SK-N-SH (cell line): ENCODE measurements around the gene FMN1. TPM values are rescaled to one million over a fixed set of nuclear protein-coding genes. Genes with fewer than 3 reads are reported as not detected.

Experiments
- CTCF ChIA-PET: fragments of 300-600, 350-600 bp; formaldehyde crosslinking; extraction: SDS; loops from one replicate; lab custom pipeline; 2021; lab: Yijun Ruan, JAX
- POLR2A ChIA-PET: fragments of 350-600 bp; sonication (Branson Sonifier 250); formaldehyde crosslinking; extraction: SDS; loops from one replicate; lab custom pipeline; 2020; ENCODE audit warnings: antibody characterized with exemption, inconsistent platforms; lab: Yijun Ruan, JAX
- DNase-seq: peaks from one replicate; pipeline ENCODE4 v3.0.0; 2012
- H2AFZ ChIP-seq: fragments of 200-600 bp; sonication (generic); 2 replicates; pipeline ENCODE4 v1.8.1; 2016; ENCODE audit warnings: antibody characterized with exemption, mild to moderate bottlenecking, low read depth
- H3F3A ChIP-seq: fragments of 200-600 bp; sonication (generic); replicated peaks from 2 replicates; pipeline ENCODE3; 2016; ENCODE audit warnings: antibody characterized with exemption, mild to moderate bottlenecking; ENCODE audit not compliant: insufficient read depth
- H3K27ac ChIP-seq, 2 experiments: fragments of 200-500 bp in 1 of 2; fragments of 200-600 bp in 1 of 2; sonication (Bioruptor generic) in 1 of 2; sonication (generic), shearing (Covaris generic) in 1 of 2; 2 replicates each; pipeline versions ENCODE4 v1.5.1 to v1.6.1; 2014 to 2016; ENCODE audit warnings: low read depth in 2 of 2, inconsistent platforms in 1 of 2, low read length in 1 of 2, mild to moderate bottlenecking in 1 of 2, mixed read lengths in 1 of 2
- H3K27me3 ChIP-seq: fragments of 200-600 bp; sonication (generic), shearing (Covaris generic); 2 replicates; pipeline ENCODE4 v1.6.1; 2016; ENCODE audit warnings: mixed run types; ENCODE audit not compliant: insufficient read depth
- H3K36me3 ChIP-seq, 2 experiments: fragments of 200-500 bp in 1 of 2; fragments of 200-600 bp in 1 of 2; sonication (Bioruptor generic) in 1 of 2; sonication (generic) in 1 of 2; replicated peaks in 1 of 2; 2 replicates each; pipeline versions ENCODE3 to v1.5.1; 2014 to 2016; ENCODE audit warnings: low read length in 1 of 2, mild to moderate bottlenecking in 1 of 2; ENCODE audit not compliant: insufficient read depth in 2 of 2, control insufficient read depth in 1 of 2
- H3K4me1 ChIP-seq, 2 experiments: fragments of 200-500 bp in 1 of 2; fragments of 200-600 bp in 1 of 2; sonication (Bioruptor generic) in 1 of 2; sonication (generic), shearing (Covaris generic) in 1 of 2; 2 replicates each; pipeline versions ENCODE4 v1.5.1 to v1.6.1; 2014 to 2016; ENCODE audit warnings: low read depth in 1 of 2, low read length in 1 of 2, mixed run types in 1 of 2; ENCODE audit not compliant: insufficient read depth in 2 of 2, control insufficient read depth in 1 of 2
- H3K4me2 ChIP-seq: fragments of 200-600 bp; sonication (generic), shearing (Covaris generic); 2 replicates; pipeline ENCODE4 v1.6.1; 2017; ENCODE audit warnings: mixed run types
- H3K4me3 ChIP-seq, 2 experiments: fragments of 200-500 bp in 1 of 2; fragments of 200-600 bp in 1 of 2; sonication (Bioruptor generic) in 1 of 2; sonication (generic), shearing (Covaris generic) in 1 of 2; 2 replicates each; pipeline versions ENCODE4 v1.5.1 to v1.8.1; 2014 to 2016; ENCODE audit warnings: low read depth in 2 of 2, inconsistent platforms in 1 of 2, low read length in 1 of 2, mild to moderate bottlenecking in 1 of 2, mixed read lengths in 1 of 2, moderate library complexity in 1 of 2
- H3K79me2 ChIP-seq: fragments of 200-600 bp; sonication (generic); 2 replicates; pipeline ENCODE4 v1.8.1; 2017; ENCODE audit warnings: mild to moderate bottlenecking; ENCODE audit not compliant: insufficient read depth
- H3K9ac ChIP-seq: fragments of 200-600 bp; sonication (generic); 2 replicates; pipeline ENCODE4 v1.6.1; 2017; ENCODE audit warnings: mixed run types
- H3K9me2 ChIP-seq: fragments of 200-600 bp; sonication (generic); 2 replicates; pipeline ENCODE4 v1.6.1; 2017; ENCODE audit warnings: mixed run types
- H3K9me3 ChIP-seq: fragments of 200-600 bp; sonication (generic); 2 replicates; pipeline ENCODE4 v1.6.1; 2017; ENCODE audit warnings: mixed run types, mild to moderate bottlenecking, moderate library complexity
- H4K20me1 ChIP-seq: fragments of 200-600 bp; sonication (generic); 2 replicates; pipeline ENCODE4 v1.6.1; 2017; ENCODE audit warnings: mild to moderate bottlenecking, mixed run types; ENCODE audit not compliant: insufficient read depth
- EP300 ChIP-seq, 2 experiments: IDR thresholded peaks; 2 replicates each; pipeline versions ENCODE4 v1.4.0 to v1.6.1; 2012; ENCODE audit warnings: borderline replicate concordance in 1 of 2, low read depth in 1 of 2, low read length in 1 of 2
- EZH2phosphoT487 ChIP-seq: fragments of 200-600 bp; sonication (generic); IDR thresholded peaks from 2 replicates; pipeline ENCODE4 v1.6.1; 2017; ENCODE audit warnings: low read depth, mixed run types, mild to moderate bottlenecking, antibody characterized with exemption, moderate library complexity, borderline replicate concordance
- FOXJ3 ChIP-seq: sonication (generic); formaldehyde crosslinking; IDR thresholded peaks from 2 replicates; pipeline ENCODE4 v1.5.1; 2020; ENCODE audit warnings: mild to moderate bottlenecking, missing genetic modification reagents
- JUND ChIP-seq: IDR thresholded peaks from 2 replicates; pipeline ENCODE4 v1.4.0; 2012
- MXI1 ChIP-seq: IDR thresholded peaks from 2 replicates; pipeline ENCODE4 v1.6.1; 2012; ENCODE audit warnings: mild to moderate bottlenecking, low read depth, low read length, improper control_type of control experiment
- POLR2AphosphoS5 ChIP-seq: IDR thresholded peaks from 2 replicates; pipeline ENCODE4 v1.6.1; 2012; ENCODE audit warnings: low read depth, low read length
- RAD21 ChIP-seq: IDR thresholded peaks from 2 replicates; pipeline ENCODE4 v1.6.1; 2012; ENCODE audit warnings: mild to moderate bottlenecking, low read length
- RCOR1 ChIP-seq: fragments of 150-350 bp; IDR thresholded peaks from 2 replicates; pipeline ENCODE4 v1.6.1; 2017; ENCODE audit warnings: antibody characterized with exemption, low read length
- YY1 ChIP-seq: IDR thresholded peaks from 2 replicates; pipeline ENCODE4 v1.4.0; 2012; ENCODE audit warnings: low read depth, mild to moderate bottlenecking
- WGBS: methylation state at CpG from one replicate; pipeline ENCODE4 v1.1.6; 2017; ENCODE audit warnings: low lambda C conversion rate; 5-methylcytosine and 5-hydroxymethylcytosine counted together
- polyA plus RNA-seq, 3 experiments: library from polyadenylated mRNA; depleted of rRNA; stranded (reverse); fragments of >200 nt; gene quantifications; 2 replicates each; pipeline ENCODE4 v1.2.3, GENCODE V29; 2012
- TF ChIP-seq, protein P1 (sequence below): IDR thresholded peaks from 2 replicates; pipeline ENCODE4; 2012
- TF ChIP-seq, protein P2 (sequence below): fragments of 200-600 bp; sonication (generic); IDR thresholded peaks from 2 replicates; pipeline ENCODE4 v1.6.1; 2017; ENCODE audit warnings: antibody characterized with exemption, mild to moderate bottlenecking, moderate library complexity
- TF ChIP-seq, protein P3 (sequence below): IDR thresholded peaks from 2 replicates; pipeline ENCODE4 v1.4.0; 2012; ENCODE audit warnings: low read depth, borderline replicate concordance

The FMN1 gene
- polyA plus RNA-seq, 1 of the 3 experiments (the other 2 are of a cell fraction): 9.1 TPM

DNA sequence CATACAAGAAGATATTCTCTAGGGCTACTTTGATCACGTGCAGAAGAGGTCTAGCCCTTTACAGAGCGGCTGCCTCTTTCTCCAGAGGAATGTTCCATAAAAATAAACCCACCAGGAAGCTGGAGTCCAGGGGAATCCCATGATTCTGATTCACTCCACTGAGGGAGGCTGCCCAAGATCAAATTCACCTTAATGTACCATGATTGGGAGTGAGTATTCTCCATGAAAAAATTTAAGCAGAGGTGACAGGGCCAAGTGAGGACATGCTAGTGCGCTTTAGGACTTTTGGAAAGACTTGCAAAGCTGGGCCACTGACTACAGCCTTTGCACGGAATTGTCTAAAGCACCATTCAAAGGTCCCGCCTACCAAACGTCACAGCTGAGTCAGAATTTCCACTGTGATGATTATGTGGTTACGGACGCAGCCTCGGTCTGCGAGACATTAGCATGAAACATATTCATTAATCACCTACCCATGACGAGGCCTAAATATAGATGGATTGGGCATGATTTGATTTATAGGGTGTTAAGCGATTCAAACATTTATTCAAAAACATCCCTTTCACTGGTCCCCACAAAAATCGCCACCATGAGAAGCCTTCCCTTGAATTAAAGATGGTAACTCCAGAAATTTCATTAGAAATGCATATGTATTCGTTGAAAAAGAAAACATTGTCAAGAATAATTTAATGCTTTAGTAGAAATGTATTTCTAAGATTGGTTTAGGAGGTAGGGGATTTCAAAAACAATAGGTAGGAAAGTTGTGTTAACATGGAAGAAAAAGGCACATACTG lies 324.1 kb downstream of the FMN1 start (continued):
- TF ChIP-seq FOXJ3 (no peak), RAD21 (no peak), POLR2AphosphoS5 (peak; percentile 54; the same call in 1 of the 2 replicates), JUND (peak; percentile 86), EP300 (IDR thresholded peaks at IDR 0.05; ENCODE audit: borderline replicate concordance in 1 of 2, low read depth in 1 of 2, low read length in 1 of 2) (peak in 1 of 2 experiments; percentile 52; a peak in 1 of 4 replicates)
- TF ChIP-seq, protein P1, sequence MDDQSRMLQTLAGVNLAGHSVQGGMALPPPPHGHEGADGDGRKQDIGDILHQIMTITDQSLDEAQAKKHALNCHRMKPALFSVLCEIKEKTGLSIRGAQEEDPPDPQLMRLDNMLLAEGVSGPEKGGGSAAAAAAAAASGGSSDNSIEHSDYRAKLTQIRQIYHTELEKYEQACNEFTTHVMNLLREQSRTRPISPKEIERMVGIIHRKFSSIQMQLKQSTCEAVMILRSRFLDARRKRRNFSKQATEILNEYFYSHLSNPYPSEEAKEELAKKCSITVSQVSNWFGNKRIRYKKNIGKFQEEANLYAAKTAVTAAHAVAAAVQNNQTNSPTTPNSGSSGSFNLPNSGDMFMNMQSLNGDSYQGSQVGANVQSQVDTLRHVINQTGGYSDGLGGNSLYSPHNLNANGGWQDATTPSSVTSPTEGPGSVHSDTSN: peak; percentile 89
- TF ChIP-seq, protein P2, sequence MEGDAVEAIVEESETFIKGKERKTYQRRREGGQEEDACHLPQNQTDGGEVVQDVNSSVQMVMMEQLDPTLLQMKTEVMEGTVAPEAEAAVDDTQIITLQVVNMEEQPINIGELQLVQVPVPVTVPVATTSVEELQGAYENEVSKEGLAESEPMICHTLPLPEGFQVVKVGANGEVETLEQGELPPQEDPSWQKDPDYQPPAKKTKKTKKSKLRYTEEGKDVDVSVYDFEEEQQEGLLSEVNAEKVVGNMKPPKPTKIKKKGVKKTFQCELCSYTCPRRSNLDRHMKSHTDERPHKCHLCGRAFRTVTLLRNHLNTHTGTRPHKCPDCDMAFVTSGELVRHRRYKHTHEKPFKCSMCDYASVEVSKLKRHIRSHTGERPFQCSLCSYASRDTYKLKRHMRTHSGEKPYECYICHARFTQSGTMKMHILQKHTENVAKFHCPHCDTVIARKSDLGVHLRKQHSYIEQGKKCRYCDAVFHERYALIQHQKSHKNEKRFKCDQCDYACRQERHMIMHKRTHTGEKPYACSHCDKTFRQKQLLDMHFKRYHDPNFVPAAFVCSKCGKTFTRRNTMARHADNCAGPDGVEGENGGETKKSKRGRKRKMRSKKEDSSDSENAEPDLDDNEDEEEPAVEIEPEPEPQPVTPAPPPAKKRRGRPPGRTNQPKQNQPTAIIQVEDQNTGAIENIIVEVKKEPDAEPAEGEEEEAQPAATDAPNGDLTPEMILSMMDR: no peak
- TF ChIP-seq, protein P3, sequence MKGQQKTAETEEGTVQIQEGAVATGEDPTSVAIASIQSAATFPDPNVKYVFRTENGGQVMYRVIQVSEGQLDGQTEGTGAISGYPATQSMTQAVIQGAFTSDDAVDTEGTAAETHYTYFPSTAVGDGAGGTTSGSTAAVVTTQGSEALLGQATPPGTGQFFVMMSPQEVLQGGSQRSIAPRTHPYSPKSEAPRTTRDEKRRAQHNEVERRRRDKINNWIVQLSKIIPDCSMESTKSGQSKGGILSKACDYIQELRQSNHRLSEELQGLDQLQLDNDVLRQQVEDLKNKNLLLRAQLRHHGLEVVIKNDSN: no peak
- TF ChIP-seq, all 33 proteins: peak for 12

DNA sequence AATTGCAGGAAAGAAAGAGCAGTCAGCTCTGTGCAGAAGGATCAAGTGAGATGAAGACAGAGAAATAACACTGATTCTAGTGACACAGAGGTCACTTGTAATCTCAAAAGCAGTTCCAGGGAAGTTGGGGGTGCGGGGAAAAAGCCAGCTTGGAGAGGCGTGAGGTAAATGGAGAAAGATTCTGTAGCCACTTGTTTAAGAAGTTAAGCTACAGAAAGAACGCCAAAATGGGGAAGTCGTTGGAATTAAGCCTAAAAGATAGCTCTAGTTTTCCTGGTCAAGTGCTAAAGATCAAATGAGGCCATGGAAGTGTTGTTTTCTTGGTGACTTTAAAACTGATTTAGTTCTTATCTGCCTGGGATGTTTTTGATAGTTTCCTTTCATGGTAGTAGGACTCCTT lies 324.7 kb downstream of the FMN1 start:
- H2AFZ ChIP-seq: no peak overlapping the region
- 0 out of 2 replicates have a peak overlapping the region, but pooled peaks have one; percentile 11 for H3K4me2 ChIP-seq
- H3F3A ChIP-seq: peaks cover 48% of the 10 kb centered on the region
- H3K36me3 ChIP-seq: peaks cover 4 to 46% of the 10 kb centered on the region in 2 experiments
- H3K9me2 ChIP-seq: no peaks in the 10 kb centered on the region
- H4K20me1 ChIP-seq: no peaks in the 10 kb centered on the region
- H3K27me3 ChIP-seq: no peaks in the 10 kb centered on the region
- peak overlapping the region; percentile 1 to 91; a peak in 3 of 4 replicates for H3K27ac ChIP-seq
- H3K4me3 ChIP-seq: no peak overlapping the region
- CTCF ChIA-PET: interaction anchor here (1.1 kb wide), 2 partner anchors 26 to 31 kb away, joined by 3 read pairs; no protein-coding TSS in a partner anchor
- DNase-seq: no peak
- POLR2A ChIA-PET: no interaction called here
- H3K4me1 ChIP-seq: peaks cover 5 to 25% of the 10 kb centered on the region in 2 experiments; a peak in 3 of 4 replicates
- peaks cover 40% of the 10 kb centered on the region for H3K79me2 ChIP-seq
- H3K9ac ChIP-seq: peak overlapping the region; percentile 48; the same call in 1 of the 2 replicates
- no peaks in the 10 kb centered on the region for H3K9me3 ChIP-seq
- WGBS: 97% methylated on average over 4 of the region's 4 CpGs
- TF ChIP-seq RAD21: no peak
- no peak for TF ChIP-seq RCOR1
- TF ChIP-seq MXI1: no peak
- no peak for TF ChIP-seq EZH2phosphoT487
- no peak for TF ChIP-seq YY1
